MCF 10A (cell line): ENCODE data around the gene ANKRD11. TPM values are rescaled to one million over a fixed set of nuclear protein-coding genes. Genes with fewer than 3 reads are reported as not detected.
A peak's percentile ranks its signal among the peaks of the same experiment; 100 is the strongest.

Experiments
- BruUV-seq: library from RNA; stranded (reverse); fragments of 400-500 nt; replicated peaks from 2 replicates; lab custom pipeline; 2021; lab: Mats Ljungman, UMichigan
- CTCF ChIA-PET: fragments of 300-600 bp; sonication (Branson Sonifier 250); formaldehyde crosslinking; extraction: SDS; loops from one replicate; lab custom pipeline; 2021; ENCODE audit warnings: antibody characterized with exemption, inconsistent platforms; lab: Yijun Ruan, JAX
- POLR2A ChIA-PET: fragments of 300-600, 350-650 bp; sonication (Branson Sonifier 250); formaldehyde crosslinking; extraction: SDS; loops from one replicate; lab custom pipeline; 2020; ENCODE audit warnings: antibody characterized with exemption, inconsistent platforms; lab: Yijun Ruan, JAX
- DNase-seq: peaks from one replicate; pipeline ENCODE4 v3.0.0-alpha.2; 2018; ENCODE audit not compliant: unreplicated experiment
- H3K27ac Mint-ChIP-seq: one replicate; pipeline ENCODE4 v1.8.0; 2022; ENCODE audit warnings: mild to moderate bottlenecking, low read depth, mixed read lengths; ENCODE audit not compliant: unreplicated experiment
- H3K27me3 Mint-ChIP-seq: one replicate; pipeline ENCODE4 v1.8.0; 2022; ENCODE audit warnings: mixed read lengths; ENCODE audit not compliant: insufficient read depth, unreplicated experiment
- H3K36me3 Mint-ChIP-seq: one replicate; pipeline ENCODE4 v1.8.0; 2022; ENCODE audit warnings: mild to moderate bottlenecking, moderate library complexity, mixed read lengths; ENCODE audit not compliant: insufficient read depth, unreplicated experiment
- H3K4me1 Mint-ChIP-seq: one replicate; pipeline ENCODE4 v1.8.0; 2022; ENCODE audit warnings: mixed read lengths; ENCODE audit not compliant: insufficient read depth, unreplicated experiment
- H3K4me3 Mint-ChIP-seq: one replicate; pipeline ENCODE4 v1.8.0; 2022; ENCODE audit warnings: mild to moderate bottlenecking, moderate library complexity, mixed read lengths; ENCODE audit not compliant: unreplicated experiment
- H3K9me3 Mint-ChIP-seq: one replicate; pipeline ENCODE4 v1.8.0; 2022; ENCODE audit warnings: mixed read lengths; ENCODE audit not compliant: unreplicated experiment
- CTCF ChIP-seq: fragments of 200-600 bp; IDR thresholded peaks from one replicate; pipeline ENCODE4 v1.8.0; 2022; ENCODE audit warnings: antibody characterized with exemption, mild to moderate bottlenecking; ENCODE audit not compliant: unreplicated experiment
- intact Hi-C: fragments of 100-400 bp; cut with micrococcal nuclease; formaldehyde crosslinking; loops from 2 replicates; pipeline ENCODE4 v1.14.1; 2022
- total RNA-seq: library from RNA; stranded (reverse); gene quantifications from 2 replicates; pipeline ENCODE4 v1.2.3, GENCODE V29; 2022

Gene ANKRD11
- total RNA-seq, 1 experiment from 2014 or later = 237 TPM

GRCh38 chr16:89448656-89449055, 41.7 kb downstream of the ANKRD11 start:
- BruUV-seq = no TSS peak
- TF ChIP-seq CTCF = no peak
- intact Hi-C loops = no loop called here
- ChIA-PET POLR2A (interaction anchor here (1.1 to 1.8 kb wide), 2 partner anchors 10 to 53 kb away, joined by 3 to 5 read pairs; no protein-coding TSS in a partner anchor), CTCF (no interaction called here)
- H3K36me3 Mint-ChIP-seq = peaks cover 2% of the 10 kb centered on the region
- H3K9me3 Mint-ChIP-seq = no peaks in the 10 kb centered on the region
- no peak overlapping the region for H3K27ac Mint-ChIP-seq
- H3K27me3 Mint-ChIP-seq = no peaks in the 10 kb centered on the region
- DNase-seq = no peak
- H3K4me1 Mint-ChIP-seq = peaks cover 32% of the 10 kb centered on the region
- H3K4me3 Mint-ChIP-seq = no peak overlapping the region

GRCh38 chr16:89446975-89447293, 43.4 kb downstream of the ANKRD11 start:
- no peak for TF ChIP-seq CTCF
- Mint-ChIP-seq H3K36me3 (peaks cover 11% of the 10 kb centered on the region), H3K4me3 (no peak overlapping the region), H3K27ac (peak overlapping the region; percentile 25), H3K9me3 (no peaks in the 10 kb centered on the region), H3K4me1 (peaks cover 40% of the 10 kb centered on the region), H3K27me3 (no peaks in the 10 kb centered on the region)
- no peak for DNase-seq
- ChIA-PET CTCF (interaction anchor here (0.6 kb wide), 1 partner anchor 19 kb away, joined by 4 read pairs; no protein-coding TSS in a partner anchor), POLR2A (interaction anchor here (0.9 to 1.3 kb wide), 4 partner anchors 13 to 61 kb away, joined by 3 to 5 read pairs (median 3); partner anchors contain the start of gene SPG7)
- no TSS peak for BruUV-seq
- intact Hi-C loops = no loop called here

GRCh38 chr16:89446136-89446974, 44.0 kb downstream of the ANKRD11 start:
- intact Hi-C loops = no loop called here
- BruUV-seq = no TSS peak
- no peaks in the 10 kb centered on the region for H3K27me3 Mint-ChIP-seq
- peak overlapping the region; percentile 25 for H3K27ac Mint-ChIP-seq
- DNase-seq = no peak
- H3K4me1 Mint-ChIP-seq = peaks cover 45% of the 10 kb centered on the region
- TF ChIP-seq CTCF = no peak
- H3K9me3 Mint-ChIP-seq = no peaks in the 10 kb centered on the region
- peaks cover 11% of the 10 kb centered on the region for H3K36me3 Mint-ChIP-seq
- H3K4me3 Mint-ChIP-seq = no peak overlapping the region
- CTCF ChIA-PET = interaction anchor here (0.5 to 0.6 kb wide), 6 partner anchors 20 to 207 kb away, joined by 3 to 4 read pairs (median 3); no protein-coding TSS in a partner anchor
- POLR2A ChIA-PET = interaction anchor here (0.5 to 5.4 kb wide), 12 partner anchors 12 to 1640 kb away, joined by 3 to 55 read pairs (median 4); partner anchors contain the start of genes ANKRD11 and SPG7

- intact Hi-C loops = no loop called here
- no peaks in the 10 kb centered on the region for H3K27me3 Mint-ChIP-seq
- BruUV-seq = no TSS peak
- TF ChIP-seq CTCF = no peak
- H3K36me3 Mint-ChIP-seq = peaks cover 21% of the 10 kb centered on the region
- H3K4me3 Mint-ChIP-seq = no peak overlapping the region
- no peak overlapping the region for H3K27ac Mint-ChIP-seq
- CTCF ChIA-PET = interaction anchor here (0.5 to 0.7 kb wide), 4 partner anchors 29 to 684 kb away, joined by 3 to 4 read pairs (median 3); no protein-coding TSS in a partner anchor
- H3K4me1 Mint-ChIP-seq = peaks cover 44% of the 10 kb centered on the region
- no peak for DNase-seq
- POLR2A ChIA-PET = interaction anchor here (1.1 to 5.4 kb wide), 4 partner anchors 13 to 50 kb away, joined by 5 to 55 read pairs (median 24); partner anchors contain the start of gene ANKRD11
- H3K9me3 Mint-ChIP-seq = no peaks in the 10 kb centered on the region
Observed at GRCh38 chr16:89445166-89445565, 45.2 kb downstream of the ANKRD11 start.
